ENCODE measurements around the gene NELFCD.
"Not testable (repeated sequence)": the region's sequence is repeated elsewhere in the genome, so short reads cannot be mapped to it uniquely, and the experiment has no call there.

NELFCD gene

DNA sequence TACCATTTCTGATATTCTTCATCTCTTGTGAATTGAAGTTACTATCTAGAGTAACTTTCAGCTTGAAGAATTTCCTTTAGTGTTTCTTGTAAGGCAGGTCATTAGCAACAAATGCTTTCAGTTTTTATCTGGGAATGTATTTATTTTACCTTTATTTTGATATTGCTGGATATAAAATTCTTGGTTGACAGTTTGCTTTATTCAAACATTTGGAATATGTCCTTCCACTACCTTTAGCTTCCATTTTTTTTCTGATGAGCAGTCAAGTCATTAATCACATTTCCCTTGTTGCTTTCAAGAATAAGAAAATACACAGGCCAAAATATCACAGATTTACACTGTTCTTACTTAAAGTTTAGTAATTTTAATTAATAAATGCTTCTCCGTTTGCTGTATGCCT is 5.7 kb upstream of the NELFCD start:
- no peak for DNase-seq

DNA sequence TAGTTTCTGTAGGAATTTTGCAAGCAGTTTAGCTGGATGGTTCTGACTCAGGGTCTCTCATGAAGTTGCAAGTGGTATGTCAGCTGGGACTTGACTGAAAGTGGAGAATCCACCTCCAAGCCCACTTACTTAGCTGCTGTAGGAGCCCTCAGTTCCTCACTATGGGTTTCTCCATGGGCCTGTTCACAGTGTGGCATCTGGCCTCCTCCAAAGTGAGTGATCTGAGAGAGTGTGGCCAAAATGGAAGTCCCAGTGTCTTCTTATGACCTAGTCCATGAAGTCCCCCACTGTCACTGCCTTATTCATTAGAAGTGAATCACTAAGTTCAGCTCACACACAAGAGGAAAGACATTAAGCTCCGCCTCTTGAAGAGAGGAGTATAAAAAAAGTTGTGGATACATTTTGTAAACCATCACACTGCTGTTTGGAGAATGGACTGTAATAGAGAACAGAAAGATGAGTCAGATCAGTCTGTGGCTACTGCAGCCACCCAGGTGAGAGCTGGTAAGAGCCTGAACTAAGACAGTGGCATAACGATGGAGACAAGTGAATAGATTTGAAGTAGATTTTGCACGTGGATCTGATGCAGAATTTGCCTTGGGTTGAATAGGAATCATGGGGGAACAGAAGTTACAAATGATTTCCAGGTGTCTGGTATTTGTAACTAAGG is 4.9 kb upstream of the NELFCD start:
- DNase-seq: no peak

DNA sequence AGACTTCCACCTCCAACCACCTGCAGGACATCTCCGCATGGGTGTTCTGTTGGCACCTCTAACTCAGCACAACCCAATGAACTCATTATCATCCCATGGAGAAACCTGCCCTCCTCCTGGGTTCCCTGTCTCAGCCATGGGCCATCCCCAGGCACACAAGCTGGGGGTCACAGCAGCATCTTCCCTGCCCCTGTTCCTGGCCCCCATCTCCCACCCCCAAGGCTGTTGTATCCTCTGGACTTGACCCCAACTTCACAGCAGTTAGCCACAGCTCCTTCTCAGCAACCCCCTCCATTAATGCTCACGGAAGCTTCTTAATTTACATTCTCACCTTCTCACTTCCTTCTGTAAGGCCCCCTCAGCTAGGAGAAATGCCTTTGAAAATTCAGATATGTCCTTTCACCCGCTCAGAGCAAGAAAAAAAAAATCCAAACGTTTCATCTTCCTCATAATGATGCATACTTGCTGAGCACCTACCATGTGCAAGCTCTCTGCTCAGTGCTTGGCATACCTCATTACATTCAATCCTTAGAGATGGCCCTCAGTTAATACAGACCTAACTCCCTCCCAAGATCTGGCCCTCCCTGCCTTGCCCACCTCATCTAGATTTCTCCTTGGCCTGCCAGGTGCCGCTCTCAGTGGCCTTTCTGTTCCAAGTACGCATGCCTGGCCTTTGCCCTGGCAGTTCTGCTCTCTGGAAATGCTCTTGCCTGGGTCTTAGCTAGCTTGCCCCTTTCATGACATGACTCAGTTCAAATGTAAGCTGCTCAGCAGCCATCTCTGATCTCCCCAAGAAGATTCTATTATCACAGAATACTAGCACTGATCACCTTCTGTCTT is 2.5 kb upstream of the NELFCD start:
- DNase-seq: no peak

DNA sequence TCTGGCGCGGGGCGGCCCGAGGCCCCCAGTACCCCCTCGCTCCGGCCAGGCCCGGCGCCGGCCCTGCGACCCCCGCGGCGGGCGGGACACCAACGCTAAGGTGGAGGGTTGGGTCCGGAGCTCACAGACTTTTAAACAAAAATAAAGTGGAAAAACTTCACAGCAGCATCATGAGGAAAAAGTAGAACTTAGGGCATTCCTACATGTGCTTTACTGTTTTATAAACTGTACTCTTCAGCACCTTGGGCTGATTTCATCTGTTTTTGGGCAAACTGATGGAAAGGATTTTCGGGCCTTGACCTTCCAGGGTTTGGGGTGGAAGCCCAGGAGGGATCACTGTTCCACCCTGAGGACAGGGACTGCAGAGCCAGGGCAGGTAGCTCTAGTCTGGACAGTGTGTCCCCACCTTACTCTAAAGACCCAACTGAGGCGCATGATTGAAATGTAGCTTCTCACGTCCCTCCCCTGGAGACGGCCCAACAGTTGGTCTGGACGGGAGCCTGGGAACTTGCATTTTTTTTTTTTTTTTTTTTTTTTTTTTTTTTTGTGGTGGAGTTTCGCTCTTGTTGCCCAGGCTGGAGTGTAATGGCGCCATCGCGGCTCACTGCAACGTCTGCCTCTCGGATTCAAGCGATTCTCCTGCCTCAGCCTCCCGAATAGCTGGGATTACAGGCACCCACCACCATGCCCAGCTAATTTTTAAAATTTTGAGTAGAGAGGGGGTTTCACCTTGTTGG is 740 bp downstream of the NELFCD start:
- no peak for DNase-seq

DNA sequence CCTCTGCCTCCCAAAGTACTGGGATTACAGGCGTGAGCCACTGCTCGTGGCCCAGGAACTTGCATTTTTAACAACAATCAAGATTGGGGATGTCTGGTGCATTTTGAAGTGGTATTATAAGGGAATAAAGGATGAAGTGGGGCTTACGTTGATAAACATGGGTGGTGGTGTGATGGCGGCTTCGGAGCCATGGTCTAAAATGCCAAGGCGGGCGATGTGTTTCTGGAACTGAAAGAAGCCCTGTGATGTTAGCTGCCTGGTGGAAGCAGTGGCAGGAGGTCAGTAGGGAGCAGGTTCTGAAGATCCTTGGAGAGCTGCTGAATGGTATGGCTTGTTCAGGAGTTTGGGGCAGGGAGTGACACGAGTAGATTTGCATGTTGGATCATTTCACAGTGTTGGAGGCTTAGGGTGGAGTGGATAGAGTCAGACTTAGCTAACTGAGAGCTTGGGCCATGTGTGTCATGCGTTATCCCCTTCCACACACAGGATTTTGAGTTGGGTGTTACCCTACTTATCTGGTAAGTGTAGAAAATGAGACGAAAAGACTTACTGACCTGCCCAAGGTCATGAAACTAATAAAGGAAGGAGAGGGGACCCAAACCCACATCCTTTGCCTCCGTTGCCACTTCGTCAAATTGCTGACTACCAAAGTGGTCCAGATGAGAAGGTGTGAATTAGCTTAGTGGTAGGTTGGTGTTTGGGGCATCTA is 1.5 kb downstream of the NELFCD start:
- DNase-seq: no peak

DNA sequence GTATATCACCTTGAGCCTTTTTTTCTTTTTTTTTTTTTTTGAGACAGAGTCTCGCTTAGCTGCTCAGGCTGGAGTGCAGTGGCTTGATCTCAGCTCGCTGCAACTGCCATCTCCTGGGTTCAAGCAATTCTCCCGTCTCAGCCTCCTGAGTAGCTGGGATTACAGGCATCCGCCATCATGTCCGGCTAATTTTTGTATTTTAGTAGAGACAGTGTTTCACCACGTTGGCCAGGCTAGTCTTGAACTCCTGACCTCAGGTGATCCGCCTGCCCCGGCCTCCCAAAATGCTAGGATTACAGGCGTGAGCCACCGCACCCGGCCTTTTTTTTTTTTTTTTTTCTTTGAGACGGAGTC is 2.0 kb downstream of the NELFCD start:
- DNase-seq: not testable (repeated sequence)

DNA sequence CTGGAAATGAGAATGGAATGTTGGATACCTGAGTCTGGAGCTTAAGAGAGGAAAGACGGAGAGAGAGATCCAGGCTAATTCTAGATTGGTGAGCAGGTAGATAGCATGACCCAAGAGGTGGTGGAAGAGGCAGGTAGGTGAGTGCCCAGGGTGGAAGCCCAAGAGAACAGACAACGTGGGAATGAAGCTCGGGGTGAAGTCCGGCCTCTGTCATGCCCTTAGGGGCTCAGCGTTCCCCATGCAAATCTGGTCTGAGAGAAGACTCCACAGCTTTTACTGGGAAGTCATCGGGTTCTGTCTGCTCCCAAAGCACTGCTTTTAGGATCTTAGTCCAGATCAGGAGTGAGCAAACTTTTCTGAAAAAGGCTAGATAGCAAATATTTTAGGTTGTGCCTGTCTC is 3.6 kb downstream of the NELFCD start:
- no peak for DNase-seq

DNA sequence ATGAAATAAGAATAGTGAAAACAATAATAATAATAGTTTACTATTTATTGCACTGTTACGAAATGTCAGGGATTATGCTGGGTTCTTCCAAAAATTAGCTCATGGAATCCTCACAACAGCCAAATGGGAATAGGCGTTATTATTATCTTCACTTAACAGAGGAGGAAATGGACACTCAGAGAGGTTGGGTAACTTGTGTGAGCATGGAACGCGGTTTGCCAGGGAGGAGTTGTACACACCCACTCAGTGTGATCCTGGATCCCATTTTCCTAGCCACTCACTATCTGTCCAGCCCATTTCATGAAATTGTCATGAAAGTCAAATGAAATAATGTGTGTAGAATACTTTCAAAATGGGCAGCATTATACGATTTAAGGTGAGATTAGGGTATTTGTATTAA is 4.6 kb downstream of the NELFCD start:
- no peak for DNase-seq

DNA sequence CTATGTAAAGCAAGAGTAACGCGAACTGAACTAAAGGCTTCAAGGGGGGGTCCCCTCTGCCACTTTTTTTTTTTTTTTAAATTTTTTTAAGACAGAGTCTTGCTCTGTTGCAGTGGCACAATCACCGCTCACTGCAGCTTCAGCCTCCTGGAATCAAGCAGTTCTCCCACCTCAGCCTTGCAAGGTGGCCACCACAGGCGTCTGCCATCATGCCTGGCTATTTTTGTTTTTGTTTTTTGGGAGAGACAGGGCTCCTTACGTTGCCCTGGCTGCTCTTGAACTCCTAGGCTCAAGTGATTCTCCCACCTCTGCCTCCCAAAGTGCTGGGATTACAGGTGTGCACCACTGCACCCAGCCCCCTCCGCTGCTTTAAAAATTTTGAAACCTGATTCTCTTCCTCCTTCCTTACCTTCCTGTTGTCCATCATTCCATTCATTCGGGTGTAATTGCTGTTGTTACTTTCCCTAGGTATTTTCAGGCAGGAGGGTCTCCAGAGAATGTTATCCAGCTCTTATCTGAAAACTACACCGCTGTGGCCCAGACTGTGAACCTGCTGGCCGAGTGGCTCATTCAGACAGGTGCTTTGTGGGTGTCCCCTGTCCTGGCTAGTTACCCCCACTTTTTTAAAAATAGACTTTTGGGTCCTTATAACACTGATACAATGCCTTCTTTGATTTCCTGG is 5.4 kb downstream of the NELFCD start:
- no peak for DNase-seq

DNA sequence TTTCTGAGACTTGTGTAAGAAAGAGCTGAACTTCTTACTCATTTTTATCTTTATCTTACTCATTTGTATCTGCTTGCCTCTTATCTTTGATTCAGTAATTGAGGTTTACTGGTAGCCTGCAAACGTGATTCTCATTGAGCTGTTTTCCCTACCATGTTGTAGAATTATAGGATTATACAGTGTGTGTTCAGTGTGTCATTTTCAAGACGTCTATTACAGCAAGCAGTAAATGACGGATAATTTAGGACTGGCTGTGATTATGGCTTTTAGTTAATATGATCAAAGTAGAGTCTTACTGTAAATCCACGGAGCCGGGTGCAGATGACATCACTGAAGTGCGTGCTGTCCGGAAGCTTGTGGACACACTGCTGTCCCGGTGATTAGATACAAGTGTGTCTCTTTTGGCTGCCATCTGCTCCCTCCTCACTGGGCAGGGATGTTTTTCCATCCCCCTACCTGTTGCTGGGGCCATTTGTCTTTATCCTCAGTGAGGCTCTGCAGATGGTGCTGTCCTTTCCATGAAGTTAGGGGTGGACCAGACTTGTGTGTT is 6.0 kb downstream of the NELFCD start:
- no peak for DNase-seq

DNA sequence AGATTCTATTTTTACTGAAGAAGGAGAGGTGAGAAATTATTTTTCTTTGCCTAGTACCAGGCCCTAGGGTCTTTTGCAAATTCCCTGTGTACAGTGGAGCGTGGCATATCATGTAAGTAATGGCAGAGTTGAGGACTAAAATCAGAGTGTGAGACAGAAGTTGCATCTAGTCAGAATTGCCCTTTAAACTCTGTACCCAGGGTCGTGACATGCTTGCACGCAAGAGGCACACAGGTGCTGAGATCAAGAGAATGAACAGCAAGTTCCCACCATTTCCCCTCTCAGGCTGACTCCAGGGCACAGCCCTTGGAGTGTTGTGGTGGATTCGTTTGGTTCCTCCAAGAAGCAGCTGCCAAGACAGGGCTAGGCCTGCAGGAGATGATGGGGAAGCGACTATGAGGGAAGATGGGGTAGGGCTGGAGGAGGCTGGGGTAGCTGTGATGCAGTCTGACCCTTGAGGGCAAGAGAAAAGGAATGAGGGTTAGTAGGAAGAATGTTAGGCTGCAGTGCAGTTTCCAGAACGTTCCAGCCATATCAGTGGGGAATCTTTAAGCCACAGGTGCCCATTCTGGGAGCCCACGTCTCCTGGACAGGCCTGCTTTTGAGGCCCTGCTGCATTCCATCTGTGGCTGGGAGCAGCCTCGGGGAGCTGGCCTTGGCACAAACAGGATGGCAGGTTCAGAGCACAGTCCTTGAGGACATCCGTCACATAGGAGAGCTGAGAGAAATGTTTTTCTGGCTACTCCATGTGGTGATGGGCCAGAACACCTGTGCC is 6.9 kb downstream of the NELFCD start:
- no peak for DNase-seq

DNA sequence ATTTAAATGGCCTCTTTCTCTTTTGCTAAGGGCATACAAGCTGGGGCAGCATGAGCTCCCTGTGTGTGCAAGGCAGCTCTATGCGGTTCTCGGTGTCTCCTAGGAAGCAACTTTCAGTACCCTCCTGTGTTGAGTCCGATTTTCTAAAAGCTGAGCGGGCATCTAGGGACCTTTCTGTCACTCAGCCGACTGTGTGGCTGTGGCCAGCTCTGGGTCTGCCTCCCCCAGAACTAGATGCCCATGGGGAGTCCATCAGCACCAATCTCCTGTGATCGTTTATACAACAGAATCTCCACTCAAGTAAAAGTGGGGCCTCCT is 7.5 kb downstream of the NELFCD start:
- no peak for DNase-seq

DNA sequence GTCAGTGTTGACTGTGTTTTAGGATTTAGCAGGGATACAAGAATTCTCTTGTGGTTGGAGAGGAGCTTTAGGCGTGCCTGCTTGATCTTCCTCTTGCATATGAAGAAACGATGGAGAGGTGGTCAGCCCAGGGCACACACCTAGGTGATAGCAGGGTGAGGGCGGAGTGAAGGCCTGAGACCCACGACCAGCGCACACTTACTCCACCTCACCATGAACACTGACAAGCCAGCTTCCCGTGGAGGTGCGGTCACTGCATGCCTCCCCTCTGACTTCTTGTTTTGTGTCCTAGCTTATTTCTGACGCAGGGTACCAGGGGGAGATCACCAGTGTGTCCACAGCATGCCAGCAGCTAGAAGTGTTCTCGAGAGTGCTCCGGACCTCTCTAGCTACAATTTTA is 8.1 kb downstream of the NELFCD start:
- DNase-seq: no peak

DNA sequence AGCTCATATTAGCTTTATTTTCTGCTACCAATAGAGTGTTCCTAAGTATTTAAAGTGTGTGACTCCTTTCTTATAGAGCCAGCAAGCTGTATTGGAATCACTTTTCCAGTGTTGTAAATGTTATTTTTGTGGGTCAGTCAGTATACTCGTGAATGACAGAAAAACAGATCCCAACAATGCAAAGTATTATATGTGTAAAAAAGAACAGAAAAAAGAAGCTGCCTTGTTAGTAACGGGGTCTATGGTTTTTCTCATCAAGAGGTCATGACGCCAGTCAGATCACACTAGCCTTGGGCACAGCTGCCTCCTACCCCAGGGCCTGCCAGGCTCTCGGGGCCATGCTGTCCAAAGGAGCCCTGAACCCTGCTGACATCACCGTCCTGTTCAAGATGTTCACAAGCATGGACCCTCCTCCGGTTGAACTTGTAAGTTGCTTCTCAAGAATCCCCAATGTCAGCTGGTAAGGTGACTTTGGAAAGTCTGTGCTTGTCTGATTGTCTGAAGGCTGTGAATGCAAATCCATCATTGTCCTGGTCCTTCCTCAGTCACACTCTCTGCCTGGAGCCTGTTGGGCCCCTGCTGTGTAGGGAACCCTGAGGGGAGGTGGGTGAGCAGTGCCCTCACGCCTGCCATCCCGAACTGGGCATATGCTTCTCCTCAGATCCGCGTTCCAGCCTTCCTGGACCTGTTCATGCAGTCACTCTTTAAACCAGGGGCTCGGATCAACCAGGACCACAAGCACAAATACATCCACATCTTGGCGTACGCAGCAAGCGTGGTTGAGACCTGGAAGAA is 9.8 kb downstream of the NELFCD start:
- DNase-seq: no peak

DNA sequence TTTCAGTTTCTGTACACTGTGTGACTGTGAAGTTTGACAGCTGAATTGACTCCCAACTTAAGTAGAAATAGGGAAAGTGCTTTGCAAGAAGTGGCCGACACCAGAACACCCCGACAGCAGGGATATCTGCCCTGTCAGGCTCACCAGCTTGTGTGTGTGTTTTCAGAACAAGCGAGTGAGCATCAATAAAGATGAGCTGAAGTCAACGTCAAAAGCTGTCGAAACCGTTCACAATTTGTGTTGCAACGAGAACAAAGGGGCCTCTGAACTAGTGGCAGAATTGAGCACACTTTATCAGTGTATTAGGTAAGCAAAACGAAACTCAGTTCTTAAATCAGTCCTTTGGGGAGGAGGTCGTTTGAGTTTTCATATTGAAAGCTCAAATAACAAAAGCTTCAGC is 10.7 kb downstream of the NELFCD start:
- DNase-seq: no peak

DNA sequence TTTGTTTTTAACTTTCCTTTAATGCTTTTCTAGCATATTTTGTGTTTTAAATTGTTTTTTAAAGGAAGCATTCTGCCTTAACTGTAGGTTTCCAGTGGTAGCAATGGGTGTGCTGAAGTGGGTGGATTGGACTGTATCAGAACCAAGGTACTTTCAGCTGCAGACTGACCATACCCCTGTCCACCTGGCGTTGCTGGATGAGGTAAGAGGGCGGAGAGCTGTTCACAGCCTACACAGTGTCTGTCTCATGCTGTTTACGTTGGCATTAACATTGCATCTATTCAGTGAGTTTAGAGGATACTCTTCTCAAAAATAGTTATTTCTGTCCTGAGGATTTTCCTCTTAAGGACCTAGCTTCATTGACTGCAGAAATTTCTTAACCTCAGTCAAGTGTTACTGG is 11.9 kb downstream of the NELFCD start:
- DNase-seq: no peak

DNA sequence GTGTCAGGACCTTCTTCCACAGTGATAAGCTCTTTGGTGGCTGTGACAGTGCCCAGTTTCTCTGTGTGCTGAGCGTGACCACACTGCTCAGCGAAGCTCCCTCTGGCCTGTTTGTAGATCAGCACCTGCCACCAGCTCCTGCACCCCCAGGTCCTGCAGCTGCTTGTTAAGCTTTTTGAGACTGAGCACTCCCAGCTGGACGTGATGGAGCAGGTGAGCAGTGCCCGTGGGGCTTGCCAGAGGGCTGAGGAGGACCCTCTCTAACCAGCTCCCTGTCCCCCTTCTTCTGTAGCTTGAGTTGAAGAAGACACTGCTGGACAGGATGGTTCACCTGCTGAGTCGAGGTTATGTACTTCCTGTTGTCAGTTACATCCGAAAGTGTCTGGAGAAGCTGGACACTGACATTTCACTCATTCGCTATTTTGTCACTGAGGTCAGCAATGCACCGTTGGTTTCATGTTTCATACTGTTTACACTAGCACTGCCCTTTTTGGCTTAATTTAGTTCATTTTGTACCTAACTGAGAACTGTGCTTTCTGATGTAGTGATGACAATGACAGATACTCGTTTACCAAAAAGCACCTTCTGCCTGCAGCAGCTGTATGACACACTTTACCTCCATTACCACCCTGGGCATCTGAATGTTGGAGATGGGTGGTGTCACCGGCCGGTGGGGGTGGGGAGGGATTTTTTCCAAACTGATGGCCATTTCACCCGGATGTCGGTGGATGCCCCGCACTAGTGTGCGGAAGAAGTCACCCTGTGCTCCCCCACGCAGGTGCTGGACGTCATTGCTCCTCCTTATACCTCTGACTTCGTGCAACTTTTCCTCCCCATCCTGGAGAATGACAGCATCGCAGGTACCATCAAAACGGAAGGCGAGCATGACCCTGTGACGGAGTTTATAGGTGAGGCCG is 12.5 kb downstream of the NELFCD start:
- no peak for DNase-seq

DNA sequence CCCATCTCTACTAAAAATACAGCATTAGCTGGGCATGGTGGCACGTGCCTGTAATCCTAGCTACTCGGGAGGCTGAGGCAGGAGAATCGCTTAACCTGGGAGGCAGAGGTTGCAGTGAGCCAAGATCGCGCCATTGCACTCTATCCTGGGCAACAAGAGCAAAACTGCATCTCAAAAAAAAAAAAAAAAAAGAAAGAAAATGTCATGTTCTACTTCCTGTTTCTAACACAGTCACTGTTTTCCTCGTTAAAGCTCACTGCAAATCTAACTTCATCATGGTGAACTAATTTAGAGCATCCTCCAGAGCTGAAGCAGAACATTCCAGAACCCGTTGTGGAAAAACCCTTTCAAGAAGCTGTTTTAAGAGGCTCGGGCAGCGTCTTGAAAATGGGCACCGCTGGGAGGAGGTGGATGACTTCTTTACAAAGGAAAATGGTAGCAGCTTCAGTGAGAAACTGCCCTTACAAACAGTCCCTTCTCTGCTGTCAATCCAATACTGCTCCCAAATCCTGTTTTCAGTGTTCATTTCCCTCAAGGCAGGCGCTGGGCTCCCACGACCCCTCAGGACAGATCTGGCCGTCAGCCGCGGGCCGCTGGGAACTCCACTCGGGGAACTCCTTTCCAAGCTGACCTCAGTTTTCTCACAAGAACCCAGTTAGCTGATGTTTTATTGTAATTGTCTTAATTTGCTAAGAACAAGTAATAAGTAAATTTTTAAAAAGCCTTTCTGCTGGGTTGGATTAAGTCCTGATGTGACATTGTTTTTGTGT is 13.5 kb downstream of the NELFCD start:
- no peak for DNase-seq

Data from NCI-H1048 (cell line).